OCI-LY7 (cell line): ENCODE measurements around the gene PRDM5. TPM values are rescaled to one million over a fixed set of nuclear protein-coding genes. Genes with fewer than 3 reads are reported as not detected.

Experiments used
- BruUV-seq: library from RNA; stranded (reverse); fragments of 400-500 nt; replicated peaks from 2 replicates; lab custom pipeline; 2021; lab: Mats Ljungman, UMichigan
- CTCF ChIA-PET: fragments of 300-600 bp; sonication (Branson Sonifier 250); formaldehyde crosslinking; loops from one replicate; lab custom pipeline; 2022; ENCODE audit warnings: antibody characterized with exemption; ENCODE audit not compliant: unreplicated experiment; lab: Charles Lee
- POLR2A ChIA-PET: fragments of 300-600 bp; sonication (Branson Sonifier 250); formaldehyde crosslinking; loops from one replicate; lab custom pipeline; 2022; ENCODE audit warnings: antibody characterized with exemption; lab: Charles Lee
- DNase-seq: peaks from one replicate; pipeline ENCODE4 v3.0.0-alpha.2; 2015; ENCODE audit warnings: low spot score
- H2AFZ ChIP-seq: fragments of 200-600 bp; sonication (generic), shearing (Covaris generic); 2 replicates; pipeline ENCODE4 v1.6.1; 2014; ENCODE audit warnings: mild to moderate bottlenecking, antibody characterized with exemption, low read length, moderate library complexity
- H3K27ac ChIP-seq: fragments of 200-600 bp; sonication (generic); 2 replicates; pipeline ENCODE4 v1.5.1; 2014; ENCODE audit warnings: mixed run types, low read depth, mild to moderate bottlenecking, moderate library complexity, low read length, inconsistent platforms; ENCODE audit not compliant: poor library complexity, severe bottlenecking
- H3K36me3 ChIP-seq: fragments of 200-600 bp; sonication (generic); 2 replicates; pipeline ENCODE4 v1.6.1; 2014; ENCODE audit warnings: mild to moderate bottlenecking, antibody characterized with exemption, low read length, moderate library complexity, mixed read lengths; ENCODE audit not compliant: insufficient read depth
- H3K4me1 ChIP-seq: fragments of 200-600 bp; sonication (generic); 2 replicates; pipeline ENCODE4 v1.5.1; 2014; ENCODE audit warnings: mild to moderate bottlenecking, low read length; ENCODE audit not compliant: insufficient read depth, poor library complexity, severe bottlenecking
- H3K4me2 ChIP-seq: fragments of 200-600 bp; sonication (generic); 2 replicates; pipeline ENCODE4 v1.6.1; 2014; ENCODE audit warnings: mild to moderate bottlenecking, low read length
- H3K4me3 ChIP-seq: fragments of 200-600 bp; sonication (generic); 2 replicates; pipeline ENCODE4 v1.5.1; 2014; ENCODE audit warnings: mild to moderate bottlenecking, low read depth, low read length; ENCODE audit not compliant: poor library complexity, severe bottlenecking
- H3K79me2 ChIP-seq: fragments of 200-600 bp; sonication (generic); 2 replicates; pipeline ENCODE4 v1.6.1; 2016; ENCODE audit warnings: low read depth, mild to moderate bottlenecking, low read length, moderate library complexity, mixed read lengths; ENCODE audit not compliant: insufficient read depth
- H3K9me2 ChIP-seq: fragments of 200-600 bp; sonication (generic); 2 replicates; pipeline ENCODE4 v1.6.1; 2016; ENCODE audit warnings: mild to moderate bottlenecking, low read length, mixed read lengths; ENCODE audit not compliant: insufficient read depth
- H3K9me3 ChIP-seq: fragments of 200-600 bp; sonication (generic); 2 replicates; pipeline ENCODE4 v1.6.1; 2014; ENCODE audit warnings: mild to moderate bottlenecking, mixed run types, low read length, mixed read lengths
- H4K20me1 ChIP-seq: fragments of 200-600 bp; sonication (generic); 2 replicates; pipeline ENCODE4 v1.6.1; 2014; ENCODE audit warnings: mild to moderate bottlenecking, antibody characterized with exemption, low read length, moderate library complexity, mixed read lengths; ENCODE audit not compliant: insufficient read depth
- CTCF ChIP-seq: fragments of 200-600 bp; sonication (generic); conservative IDR thresholded peaks from 2 replicates; pipeline ENCODE4 v1.5.1; 2014; ENCODE audit warnings: mild to moderate bottlenecking, antibody characterized with exemption, low read length, moderate library complexity, mixed read lengths
- EZH2phosphoT487 ChIP-seq: fragments of 200-600 bp; sonication (generic); IDR thresholded peaks from 2 replicates; pipeline ENCODE4 v1.6.1; 2018; ENCODE audit warnings: low read depth, borderline replicate concordance, mild to moderate bottlenecking, mixed run types, antibody characterized with exemption, low read length, moderate library complexity, mixed read lengths
- intact Hi-C: fragments of 100-400 bp; cut with micrococcal nuclease; formaldehyde crosslinking; loops from one replicate; pipeline ENCODE4 v1.10.0; 2022; ENCODE audit not compliant: unreplicated experiment
- total RNA-seq, 2 experiments: library from RNA; depleted of rRNA in 1 of 2; stranded (reverse); fragments of >200 nt in 1 of 2; shearing (Covaris generic) in 1 of 2; gene quantifications; 2 replicates each; pipeline ENCODE4 v1.2.3, GENCODE V29; 2014 to 2022

The PRDM5 gene
- total RNA-seq, 2 experiments from 2014 or later = 0.22 to 0.76 TPM

GRCh38 chr4:120753854-120754253, 168.7 kb downstream of the PRDM5 start:
- peak overlapping the region; percentile 21 for H3K4me2 ChIP-seq
- H3K9me3 ChIP-seq = peaks cover 29% of the 10 kb centered on the region
- H2AFZ ChIP-seq = peak overlapping the region; percentile 94
- peak overlapping the region; percentile 21 for H3K27ac ChIP-seq
- peaks cover 30% of the 10 kb centered on the region for H3K4me1 ChIP-seq
- DNase-seq = peak; percentile 42
- ChIA-PET POLR2A (interaction anchor here (0.6 to 6.8 kb wide), 10 partner anchors 10 to 121 kb away, joined by 3 to 161 read pairs (median 4); no protein-coding TSS in a partner anchor), CTCF (interaction anchor here (0.9 to 1.8 kb wide), 2 partner anchors 12 to 33 kb away, joined by 3 to 14 read pairs; no protein-coding TSS in a partner anchor)
- H3K79me2 ChIP-seq = no peaks in the 10 kb centered on the region
- intact Hi-C loops = no loop called here
- peaks cover 27% of the 10 kb centered on the region for H3K36me3 ChIP-seq
- H3K9me2 ChIP-seq = no peaks in the 10 kb centered on the region
- no peak overlapping the region for H3K4me3 ChIP-seq
- no peaks in the 10 kb centered on the region for H4K20me1 ChIP-seq
- TF ChIP-seq EZH2phosphoT487 = no peak
- TF ChIP-seq CTCF = no peak
- no TSS peak for BruUV-seq

- CTCF ChIA-PET = interaction anchor here (0.9 to 2.5 kb wide), 6 partner anchors 9 to 619 kb away, joined by 3 to 12 read pairs (median 3); no protein-coding TSS in a partner anchor
- TF ChIP-seq CTCF (no peak), EZH2phosphoT487 (no peak)
- no peaks in the 10 kb centered on the region for H3K79me2 ChIP-seq
- no peak overlapping the region for H2AFZ ChIP-seq
- H3K9me2 ChIP-seq = no peaks in the 10 kb centered on the region
- BruUV-seq = no TSS peak
- peaks cover 42% of the 10 kb centered on the region for H3K4me1 ChIP-seq
- peak; percentile 38 for DNase-seq
- intact Hi-C loops = no loop called here
- H3K36me3 ChIP-seq = peaks cover 38% of the 10 kb centered on the region
- peak overlapping the region; percentile 97 for H3K27ac ChIP-seq
- H4K20me1 ChIP-seq = no peaks in the 10 kb centered on the region
- peak overlapping the region; percentile 56 for H3K4me2 ChIP-seq
- POLR2A ChIA-PET = interaction anchor here (0.6 to 6.8 kb wide), 10 partner anchors 14 to 106 kb away, joined by 3 to 161 read pairs (median 18); no protein-coding TSS in a partner anchor
- H3K4me3 ChIP-seq = peak overlapping the region; percentile 14
- H3K9me3 ChIP-seq = peaks cover 42% of the 10 kb centered on the region
Measured at GRCh38 chr4:120750152-120750525, 172.4 kb downstream of the PRDM5 start.
